Body of pancreas (tissue), 4 donors: ENCODE data around the gene TAAR9. TPM values are rescaled to one million over a fixed set of nuclear protein-coding genes. Genes with fewer than 3 reads are reported as not detected.

ENCODE experiments used
- ATAC-seq: fragments of 150-250 bp; one replicate; pipeline ENCODE4 v1.9.1; 2016
- DNase-seq, 4 donors: peaks; one replicate each; pipeline ENCODE4 v3.0.0-alpha.2; 2019
- H3K27ac ChIP-seq, 4 donors: fragments of 200-600 bp; sonication (generic); 1 replicate in 3 of 4; 2 replicates in 1 of 4; pipeline versions ENCODE4 v1.5.1 to v1.6.1; 2016 to 2019; ENCODE audit warnings: mild to moderate bottlenecking in 1 of 4, mixed read lengths in 1 of 4, moderate library complexity in 1 of 4
- H3K27me3 ChIP-seq, 2 donors: fragments of 200-600 bp; sonication (generic); one replicate each; pipeline ENCODE4 v1.6.0; 2016; ENCODE audit warnings: mild to moderate bottlenecking in 1 of 2
- H3K36me3 ChIP-seq, 2 donors: fragments of 200-600 bp; sonication (generic); replicated peaks in 1 of 2; 2 replicates each; pipeline ENCODE4 v1.5.1; 2016; ENCODE audit warnings: low read depth in 2 of 2; ENCODE audit not compliant: insufficient read depth in 1 of 2
- H3K4me1 ChIP-seq: fragments of 200-600 bp; sonication (generic); one replicate; pipeline ENCODE4 v1.6.0; 2016
- H3K4me3 ChIP-seq, 2 donors: fragments of 200-600 bp; sonication (generic); 1 replicate in 1 of 2; 2 replicates in 1 of 2; pipeline ENCODE4 v1.5.1; 2016 to 2019
- H3K9me3 ChIP-seq, 3 donors: fragments of 200-600 bp; sonication (generic); 1 replicate in 2 of 3; 2 replicates in 1 of 3; pipeline ENCODE4 v1.5.1; 2016
- POLR2A ChIP-seq, 3 donors: fragments of 450-650 bp; IDR thresholded peaks; one replicate each; pipeline ENCODE4 v1.6.1; 2016; ENCODE audit warnings: antibody characterized with exemption in 3 of 3, mild to moderate bottlenecking in 2 of 3
- WGBS, 2 donors: methylation state at CpG; one replicate each; pipeline ENCODE4 v1.1.5; 2017; 5-methylcytosine and 5-hydroxymethylcytosine counted together
- intact Hi-C: fragments of 100-400 bp; cut with DNase I; formaldehyde crosslinking; loops from one replicate; pipeline ENCODE4 v1.15.1; 2023
- small RNA-seq: library from RNA; depleted of rRNA; stranded (forward); fragments of <200 nt; gene quantifications from one replicate; pipeline ENCODE3, GENCODE V24; 2016
- total RNA-seq, 2 donors: library from RNA; depleted of rRNA; stranded (reverse); fragments of >200 nt; gene quantifications; one replicate each; pipeline ENCODE4 v1.1.0, GENCODE V29; 2016
- TF ChIP-seq, protein P1 (sequence below), 7 experiments: fragments of 450-650 bp in 4 of 7; fragments of 200-600 bp in 3 of 7; sonication (generic) in 3 of 7; IDR thresholded peaks; one replicate each; pipeline ENCODE4 v1.5.1; 2016 to 2019; ENCODE audit warnings: antibody characterized with exemption in 7 of 7

Gene TAAR9
- total RNA-seq, 2 donors from 2014 or later: not detected

- intact Hi-C loops: no loop called here
- no peaks in the 10 kb centered on the region for H3K27me3 ChIP-seq
- H3K36me3 ChIP-seq: no peaks in the 10 kb centered on the region
- no peaks in the 10 kb centered on the region for H3K4me1 ChIP-seq
- no peak for ATAC-seq
- no peak for DNase-seq
- no peaks in the 10 kb centered on the region for H3K9me3 ChIP-seq
- H3K4me3 ChIP-seq: no peak overlapping the region
- TF ChIP-seq POLR2A (IDR thresholded peaks at IDR 0.05): no peak
- TF ChIP-seq, protein P1, sequence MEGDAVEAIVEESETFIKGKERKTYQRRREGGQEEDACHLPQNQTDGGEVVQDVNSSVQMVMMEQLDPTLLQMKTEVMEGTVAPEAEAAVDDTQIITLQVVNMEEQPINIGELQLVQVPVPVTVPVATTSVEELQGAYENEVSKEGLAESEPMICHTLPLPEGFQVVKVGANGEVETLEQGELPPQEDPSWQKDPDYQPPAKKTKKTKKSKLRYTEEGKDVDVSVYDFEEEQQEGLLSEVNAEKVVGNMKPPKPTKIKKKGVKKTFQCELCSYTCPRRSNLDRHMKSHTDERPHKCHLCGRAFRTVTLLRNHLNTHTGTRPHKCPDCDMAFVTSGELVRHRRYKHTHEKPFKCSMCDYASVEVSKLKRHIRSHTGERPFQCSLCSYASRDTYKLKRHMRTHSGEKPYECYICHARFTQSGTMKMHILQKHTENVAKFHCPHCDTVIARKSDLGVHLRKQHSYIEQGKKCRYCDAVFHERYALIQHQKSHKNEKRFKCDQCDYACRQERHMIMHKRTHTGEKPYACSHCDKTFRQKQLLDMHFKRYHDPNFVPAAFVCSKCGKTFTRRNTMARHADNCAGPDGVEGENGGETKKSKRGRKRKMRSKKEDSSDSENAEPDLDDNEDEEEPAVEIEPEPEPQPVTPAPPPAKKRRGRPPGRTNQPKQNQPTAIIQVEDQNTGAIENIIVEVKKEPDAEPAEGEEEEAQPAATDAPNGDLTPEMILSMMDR (IDR thresholded peaks at IDR 0.05): no peak
- no peak overlapping the region for H3K27ac ChIP-seq
Measured at GRCh38 chr6:132571774-132572173, 33.7 kb downstream of the TAAR9 start.

- Histone ChIP-seq H3K4me1 (no peaks in the 10 kb centered on the region), H3K9me3 (no peaks in the 10 kb centered on the region), H3K36me3 (no peaks in the 10 kb centered on the region), H3K27me3 (no peaks in the 10 kb centered on the region), H3K27ac (no peak overlapping the region), H3K4me3 (no peak overlapping the region)
- intact Hi-C loops: no loop called here
- DNase-seq (no peak), ATAC-seq (no peak)
- WGBS, 2 donors: 70 to 73% methylated on average over 1 of the region's 1 CpG
- TF ChIP-seq, protein P1 (IDR thresholded peaks at IDR 0.05): no peak
- no peak for TF ChIP-seq POLR2A (IDR thresholded peaks at IDR 0.05)
Measured at GRCh38 chr6:132584698-132585097, 46.6 kb downstream of the TAAR9 start.

DNA sequence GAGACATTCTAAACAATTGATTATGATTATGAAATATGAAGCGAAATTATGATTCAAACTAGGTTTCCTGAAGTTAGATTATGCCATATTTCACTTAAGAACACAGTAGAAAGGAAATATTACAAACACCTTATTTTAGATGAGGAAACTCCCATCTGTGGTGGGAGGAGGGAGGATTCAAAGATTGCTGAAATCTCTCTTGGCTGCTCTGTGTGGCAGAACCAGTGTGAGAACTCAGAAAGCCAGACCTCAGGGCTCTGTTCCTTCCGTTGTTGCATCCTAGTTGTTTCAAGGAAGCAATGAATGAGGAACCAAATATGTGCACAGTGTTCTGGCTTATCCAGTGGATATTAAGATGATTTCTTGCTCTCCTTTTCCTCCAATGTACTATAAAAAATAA lies 49.3 kb downstream of the TAAR9 start:
- 46 to 60% methylated on average over 2 of the region's 2 CpGs for WGBS, 2 donors
- H3K9me3 ChIP-seq: no peaks in the 10 kb centered on the region
- no peak for ATAC-seq
- intact Hi-C loops: no loop called here
- no peaks in the 10 kb centered on the region for H3K36me3 ChIP-seq
- TF ChIP-seq POLR2A (IDR thresholded peaks at IDR 0.05): no peak
- TF ChIP-seq, protein P1 (IDR thresholded peaks at IDR 0.05): no peak
- H3K27me3 ChIP-seq: no peaks in the 10 kb centered on the region
- H3K4me1 ChIP-seq: peaks cover 6% of the 10 kb centered on the region
- no peak overlapping the region for H3K4me3 ChIP-seq
- DNase-seq: no peak
- H3K27ac ChIP-seq: no peak overlapping the region

Small RNA genes within 50 kb of the gene (small RNA-seq; reads per million reads assigned to genes)
- gene TAAR7P: not detected

Other genes starting within 250 kb of the TAAR9 start
- gene MOXD1, start 136.8 kb upstream of the TAAR9 start, total RNA-seq: 1 to 10 TPM in 1 of 2 donors, under 1 TPM in 1; 0.66 to 3.9 TPM
- 10 to 100 TPM; 13.5 to 24.6 TPM for gene STX7, start 25.2 kb upstream of the TAAR9 start, total RNA-seq
- not detected for gene TAAR8, start 14.4 kb downstream of the TAAR9 start, total RNA-seq
- gene TAAR6, start 32.0 kb downstream of the TAAR9 start, total RNA-seq: not detected
- not detected for gene TAAR5, start 51.5 kb downstream of the TAAR9 start, total RNA-seq
- not detected for gene TAAR2, start 86.0 kb downstream of the TAAR9 start, total RNA-seq
- not detected for gene TAAR1, start 120.9 kb downstream of the TAAR9 start, total RNA-seq
- gene VNN1, start 175.8 kb downstream of the TAAR9 start, total RNA-seq: 1 to 10 TPM in 1 of 2 donors, not detected in 1; 1.3 TPM
- 1 to 10 TPM in 1 of 2 donors, not detected in 1; 1.6 TPM for gene VNN2, start 219.6 kb downstream of the TAAR9 start, total RNA-seq